ENCODE data around the gene OAS2.
"Not testable (repeated sequence)": the region's sequence is repeated elsewhere in the genome, so short reads cannot be mapped to it uniquely, and the experiment has no call there.

OAS2 gene

DNA sequence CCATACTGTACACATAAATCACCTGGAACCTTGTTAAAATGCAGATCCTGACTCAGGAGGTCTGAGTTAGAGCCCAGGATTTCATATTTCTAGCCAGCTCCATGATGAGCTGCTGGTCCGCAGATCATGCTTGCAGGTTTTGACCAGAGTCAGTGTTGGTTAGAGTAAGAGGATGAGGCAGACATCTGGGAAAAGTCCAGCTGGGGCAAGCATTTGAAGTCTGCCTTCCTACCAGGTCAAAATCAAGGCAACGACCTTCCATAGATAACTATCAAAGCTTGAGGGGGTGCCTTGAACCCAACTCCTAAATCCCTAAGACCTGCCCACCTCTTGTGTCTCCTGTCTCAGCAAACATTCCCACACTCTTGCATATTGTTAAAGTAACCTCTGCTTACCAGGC is 9.2 kb downstream of the OAS2 start:
- DNase-seq = no peak

DNA sequence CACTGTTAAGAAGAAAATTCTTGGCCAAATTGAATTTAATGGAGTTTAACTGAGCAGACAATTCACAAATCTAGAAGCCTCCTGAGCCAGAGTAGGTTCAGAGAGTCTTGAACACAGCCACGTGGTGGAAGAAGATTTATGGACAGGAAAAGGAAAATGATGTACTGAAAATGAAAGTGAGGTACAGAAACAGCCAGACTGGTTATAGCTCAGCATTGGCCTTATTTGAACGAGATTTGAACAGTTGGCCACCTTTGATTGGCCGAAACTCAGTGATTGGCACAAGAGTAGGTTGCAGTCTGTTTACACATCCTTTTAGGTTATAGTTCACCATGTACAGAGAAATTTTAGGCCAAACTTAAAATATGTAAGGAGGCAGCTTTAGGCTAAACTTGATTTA is 9.9 kb downstream of the OAS2 start:
- DNase-seq = no peak

DNA sequence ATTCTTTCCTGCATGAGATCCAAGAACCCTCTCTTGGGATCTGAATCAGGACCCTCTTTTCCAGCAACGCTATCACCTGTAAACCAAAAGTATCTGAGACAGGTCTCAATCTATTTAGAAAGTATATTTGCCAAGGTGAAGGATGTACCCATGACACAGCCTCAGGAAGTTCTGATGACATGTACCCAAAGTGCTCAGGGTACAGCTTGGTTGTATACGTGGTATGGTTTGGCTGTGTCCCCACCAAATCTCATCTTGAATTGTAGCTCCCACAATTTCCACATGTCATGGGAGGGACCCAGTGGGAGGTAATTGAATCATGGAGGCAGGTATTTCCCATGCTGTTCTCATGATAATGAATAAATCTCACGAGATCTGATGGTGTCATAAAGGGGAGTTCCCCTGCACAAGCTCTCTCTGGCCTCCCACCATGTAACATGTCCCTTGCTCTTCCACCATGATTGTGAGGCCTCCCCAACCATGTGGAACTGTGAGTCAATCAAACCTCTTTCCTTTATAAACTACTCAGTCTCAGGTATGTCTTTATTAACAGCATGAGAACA is 10.6 kb downstream of the OAS2 start:
- DNase-seq = not testable (repeated sequence)

DNA sequence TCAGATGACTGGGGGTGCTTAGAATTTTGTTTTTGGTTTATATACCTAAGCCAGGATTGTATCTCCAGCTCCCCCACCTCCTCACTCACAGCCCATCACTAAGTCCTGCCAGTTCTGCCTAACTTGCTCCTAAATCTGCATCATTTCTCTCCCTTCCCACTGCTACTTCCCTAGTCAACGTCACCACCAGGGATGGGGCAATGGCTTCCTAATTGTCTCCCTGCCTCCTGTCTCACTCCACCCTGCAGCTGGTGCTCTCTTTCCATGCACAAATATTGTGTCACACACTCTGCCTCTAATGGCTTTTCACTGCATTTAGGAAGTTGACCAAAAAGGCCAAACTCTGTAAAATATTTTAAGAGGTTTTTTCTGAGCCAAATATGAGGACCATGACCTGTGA is 11.5 kb downstream of the OAS2 start:
- DNase-seq = no peak

DNA sequence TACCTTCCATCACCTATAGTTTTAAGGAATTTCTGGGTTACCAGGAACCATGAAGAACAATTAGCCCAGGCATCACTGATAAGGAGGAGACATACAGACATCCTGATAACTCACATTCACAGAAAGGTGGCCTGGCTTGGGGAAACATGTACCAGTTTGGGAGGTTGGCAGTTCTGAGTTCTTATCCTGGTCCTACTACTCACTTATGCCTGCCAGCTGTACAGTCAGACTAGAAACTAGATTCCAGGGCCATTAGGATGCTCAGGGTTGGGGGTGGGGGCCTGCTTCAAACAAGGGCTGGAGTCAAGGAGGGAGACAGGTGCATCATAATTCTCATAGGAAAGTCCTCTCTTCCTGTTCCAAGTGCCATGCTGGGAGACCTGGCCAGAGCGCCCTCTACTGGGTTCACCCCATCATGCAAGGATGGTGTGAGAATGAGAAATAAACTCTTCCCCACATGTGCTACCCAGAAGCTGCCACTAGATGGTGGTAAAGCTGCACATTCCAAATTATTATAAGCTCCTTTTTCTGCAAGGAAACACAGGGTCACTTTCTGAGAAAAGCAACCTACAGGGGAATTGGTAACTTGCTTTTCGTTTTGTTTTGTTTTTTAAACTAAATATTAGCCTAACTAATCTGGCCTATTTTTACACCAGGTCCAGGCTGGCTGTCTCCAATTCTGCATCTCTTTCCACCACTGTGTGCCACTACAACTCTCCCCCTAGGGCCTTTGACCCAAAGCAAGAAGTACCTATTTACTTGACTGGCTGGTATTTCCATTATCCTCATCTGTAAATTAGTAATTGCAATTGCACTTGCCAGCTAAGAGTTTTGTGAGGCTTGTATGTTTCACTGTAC is 14.5 kb downstream of the OAS2 start:
- peak; percentile 55 for DNase-seq

- no peak for DNase-seq
Observed at GRCh38 chr12:112995008-112995407, 16.7 kb downstream of the OAS2 start.

DNA sequence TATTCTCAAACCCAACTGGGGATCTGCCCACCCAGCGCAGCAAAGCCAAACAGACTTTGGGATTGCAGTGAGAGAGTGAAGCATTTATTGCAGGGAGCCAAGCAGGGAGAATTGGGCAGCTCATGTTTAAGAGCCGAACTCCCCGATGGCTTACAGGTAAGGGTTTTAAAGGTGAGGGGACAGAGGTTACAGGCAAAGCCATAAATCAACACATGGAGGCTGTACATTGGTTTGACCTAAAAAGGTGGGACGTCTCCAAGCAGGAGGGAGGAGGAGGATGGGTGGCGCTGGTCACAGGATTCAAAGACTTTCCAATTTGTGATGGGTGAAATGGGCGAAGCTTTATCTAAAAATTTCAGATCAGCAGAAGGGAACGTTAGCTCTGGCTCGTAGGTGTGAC is 18.2 kb downstream of the OAS2 start:
- no peak for DNase-seq

GRCh38 chr12:112997506-112997905 is 19.2 kb downstream of the OAS2 start:
- no peak for DNase-seq

DNA sequence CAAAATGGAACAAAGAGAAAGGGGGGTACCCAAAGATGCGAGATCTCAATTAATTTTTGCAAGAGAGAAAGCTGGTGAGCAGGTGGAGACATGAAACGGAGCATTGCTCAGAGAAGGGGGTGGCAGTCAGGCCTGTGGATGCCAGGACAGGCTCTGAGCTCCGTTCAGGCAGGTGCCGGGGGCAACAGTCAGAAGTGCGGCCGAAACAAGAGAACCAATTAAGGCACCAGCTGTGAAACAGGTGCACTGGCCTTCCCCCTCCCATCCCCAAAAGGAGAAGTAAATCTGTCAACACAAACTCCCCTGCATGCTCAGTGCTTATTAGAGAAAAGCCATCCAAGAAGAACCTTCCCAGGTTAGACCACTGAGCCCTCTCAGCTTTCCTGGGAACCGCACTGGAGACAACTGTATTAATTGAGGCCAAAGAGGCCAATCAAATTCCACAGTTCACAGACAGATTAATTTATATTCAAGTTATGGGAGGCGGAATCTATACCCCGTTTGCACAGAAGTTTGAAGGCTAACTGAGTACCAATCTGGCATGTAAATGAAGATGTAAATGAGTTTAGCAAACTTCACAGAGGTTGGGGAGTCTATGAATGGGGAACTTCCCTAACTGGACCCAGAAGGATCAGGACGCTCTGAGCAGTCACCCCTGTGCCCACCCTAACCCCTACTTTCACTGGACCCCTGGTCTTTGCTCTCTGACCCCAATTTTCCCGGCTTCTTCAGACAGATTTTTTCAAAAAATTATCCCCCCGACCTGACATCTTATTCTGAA is 20.9 kb downstream of the OAS2 start:
- DNase-seq = no peak

- DNase-seq = no peak
Observed at GRCh38 chr12:113000433-113000832, 22.1 kb downstream of the OAS2 start.

DNA sequence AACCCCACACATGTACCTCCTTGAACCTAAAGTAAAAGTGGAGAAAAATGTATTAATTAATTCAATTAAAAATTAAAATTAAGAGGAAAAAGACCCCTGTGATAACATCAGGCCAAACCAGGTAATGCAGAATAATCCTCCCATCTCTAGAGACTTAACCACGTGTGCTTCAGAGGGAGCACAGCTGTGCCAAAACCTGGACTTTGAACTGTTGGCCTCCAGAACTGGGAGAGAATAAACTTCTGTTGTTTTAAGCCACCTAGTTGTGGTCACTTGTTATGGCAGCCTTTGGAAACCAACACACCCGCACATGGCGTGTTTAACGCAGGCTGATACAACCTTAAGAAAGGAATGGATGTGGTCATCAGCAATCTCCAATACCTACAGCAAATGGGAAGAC is 23.8 kb downstream of the OAS2 start:
- no peak for DNase-seq

GRCh38 chr12:113002676-113003075 is 24.4 kb downstream of the OAS2 start:
- DNase-seq = no peak

DNA sequence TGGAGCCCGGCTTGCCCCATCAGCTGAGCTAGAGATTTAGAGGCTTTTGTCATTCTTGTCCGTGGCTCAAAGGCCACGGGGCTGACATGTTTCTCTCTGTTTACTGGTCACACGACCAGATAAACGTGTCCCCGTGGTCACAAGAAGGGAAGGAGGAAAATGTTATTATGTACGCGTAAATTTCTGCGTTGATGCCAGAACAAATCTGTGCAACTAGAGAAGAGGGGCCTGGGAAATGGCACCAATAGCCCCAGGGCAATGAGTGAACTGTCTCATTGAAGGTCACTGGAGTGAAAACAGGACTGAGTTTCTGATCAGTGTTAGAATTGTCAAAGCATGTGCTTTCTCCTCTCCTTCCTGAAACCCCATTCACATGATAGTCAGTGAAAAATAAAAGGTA is 25.3 kb downstream of the OAS2 start:
- no peak for DNase-seq

DNA sequence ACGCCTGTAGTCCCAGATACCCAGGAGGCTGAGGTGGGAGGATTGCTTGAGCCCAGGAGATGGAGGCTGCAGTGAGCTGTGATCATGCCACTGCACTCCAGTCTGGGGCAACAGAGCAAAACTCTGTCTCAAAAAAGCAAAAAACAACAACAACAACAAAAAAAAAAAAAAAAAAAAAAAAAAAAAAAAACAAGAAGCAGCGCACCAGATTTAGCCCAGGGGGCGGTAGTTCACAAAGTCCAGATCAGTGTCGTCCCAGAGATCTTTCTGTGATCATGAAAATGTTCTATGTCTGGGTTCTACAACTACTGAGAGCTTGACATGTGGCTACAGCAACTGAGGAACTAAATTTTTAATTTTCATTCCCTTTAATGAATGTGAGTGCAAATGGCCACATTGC is 27.4 kb downstream of the OAS2 start:
- DNase-seq = no peak

GRCh38 chr12:113006206-113006605 is 27.9 kb downstream of the OAS2 start:
- no peak for DNase-seq

- DNase-seq = no peak
Observed at GRCh38 chr12:113006641-113007040, 28.3 kb downstream of the OAS2 start.

DNA sequence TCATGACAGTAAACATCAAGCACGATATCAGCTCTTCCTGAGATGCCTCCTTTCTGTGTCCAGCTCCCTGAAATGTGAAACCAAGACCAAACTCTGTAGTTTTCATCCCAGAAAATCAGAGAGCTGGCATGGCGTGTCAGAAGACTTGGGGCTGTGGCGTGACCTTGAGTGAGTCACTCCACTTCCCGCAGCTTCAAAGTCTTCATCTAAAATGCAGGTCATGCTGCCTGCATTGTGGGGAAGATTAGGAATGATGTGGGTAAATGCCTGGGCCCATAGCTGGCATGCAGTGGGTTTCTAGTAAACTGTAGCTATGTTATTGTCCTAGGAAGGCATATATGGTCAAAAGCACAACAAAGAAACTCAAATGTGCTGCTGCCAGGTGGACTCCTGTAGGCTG is 28.8 kb downstream of the OAS2 start:
- peak; percentile 19 for DNase-seq

- no peak for DNase-seq
Observed at GRCh38 chr12:113010701-113011100, 32.4 kb downstream of the OAS2 start.

DNA sequence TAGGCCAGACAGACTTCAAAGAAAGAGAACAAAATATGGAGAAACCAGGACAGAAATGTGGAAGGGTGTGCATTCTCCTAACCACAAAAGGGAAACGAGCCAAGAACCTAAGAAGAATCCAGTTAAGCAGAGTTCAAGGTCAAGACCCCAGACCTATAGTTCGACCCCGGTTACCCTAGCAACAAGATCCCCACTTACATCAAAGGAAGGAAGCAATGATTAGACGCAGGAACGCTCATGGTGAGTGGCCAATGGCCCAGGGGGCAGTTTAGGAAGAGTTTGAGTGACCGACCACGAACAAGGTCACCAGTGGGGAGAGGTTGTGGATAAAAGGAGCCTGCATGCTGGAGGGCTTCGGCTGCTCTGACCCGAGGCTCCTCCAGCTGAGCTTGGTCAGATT is 36.2 kb downstream of the OAS2 start:
- no peak for DNase-seq

- DNase-seq = no peak
Observed at GRCh38 chr12:113016796-113017195, 38.5 kb downstream of the OAS2 start.

DNA sequence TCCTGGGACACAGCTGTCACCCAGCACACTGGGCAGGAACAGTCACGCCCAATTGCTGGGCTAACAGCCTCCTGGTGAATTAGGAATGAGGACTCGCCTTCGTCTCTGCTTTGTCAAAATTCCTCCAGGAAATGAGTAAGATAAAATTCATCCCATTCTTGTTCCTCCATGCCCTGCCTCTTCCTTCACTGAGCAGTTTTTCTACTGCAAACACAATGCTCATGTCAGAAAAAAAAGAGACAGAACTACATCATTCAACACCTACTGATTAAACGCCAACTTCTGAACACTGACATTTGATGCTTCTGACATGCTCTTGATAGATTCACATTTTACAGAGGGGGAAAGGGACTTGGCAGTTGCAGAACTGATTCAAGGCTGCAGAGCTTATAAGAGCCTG is 40.7 kb downstream of the OAS2 start:
- DNase-seq = peak; percentile 48

- no peak for DNase-seq
Observed at GRCh38 chr12:113021500-113021899, 43.2 kb downstream of the OAS2 start.

DNA sequence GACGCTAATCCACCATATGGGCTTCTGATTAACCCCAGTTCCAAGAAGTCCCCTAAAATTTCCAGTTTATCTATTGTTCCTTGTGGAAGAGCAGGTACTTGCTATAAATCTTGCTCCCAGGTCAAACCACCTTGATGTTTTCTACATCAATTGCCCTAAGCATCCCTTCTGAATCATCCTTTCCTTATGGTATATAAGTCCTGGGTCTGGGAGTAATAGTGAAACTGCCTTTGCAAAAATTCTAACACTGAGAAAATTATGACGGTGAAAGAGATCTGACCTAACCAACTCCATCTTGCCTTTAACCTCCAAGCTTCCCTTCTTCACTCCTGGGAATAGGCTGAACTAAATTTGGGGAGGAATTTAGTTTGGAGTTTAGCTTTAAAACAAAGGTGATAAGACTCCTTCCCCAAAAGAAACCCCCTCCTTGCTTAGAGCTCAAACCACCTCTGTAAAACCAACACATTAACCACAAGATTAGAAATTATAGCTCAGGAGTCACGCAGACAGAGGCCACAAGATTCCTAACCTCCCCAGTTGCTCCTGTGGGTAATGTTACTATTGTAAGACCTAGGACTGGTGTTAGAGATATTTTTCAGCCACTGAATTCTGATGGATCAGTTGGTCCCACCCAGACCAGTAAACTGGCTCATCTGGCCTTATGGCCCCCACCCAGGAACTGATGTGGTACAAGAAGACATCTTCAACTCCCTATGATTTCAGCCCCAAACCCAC is 44.4 kb downstream of the OAS2 start:
- no peak for DNase-seq
